Peyer's patch (tissue), 4 donors: ENCODE measurements around the gene ALDH3A2. TPM values are rescaled to one million over a fixed set of nuclear protein-coding genes. Genes with fewer than 3 reads are reported as not detected.

Experiments used
- DNase-seq, 3 donors: peaks; one replicate each; pipeline ENCODE4 v3.0.0-alpha.2; 2017 to 2019
- H3K27ac ChIP-seq, 4 donors: fragments of 200-600 bp; sonication (generic); one replicate each; pipeline ENCODE4 v1.5.1; 2016 to 2019
- H3K27me3 ChIP-seq, 2 donors: fragments of 200-600 bp; sonication (generic); one replicate each; pipeline ENCODE4 v1.5.1; 2019
- H3K36me3 ChIP-seq, 3 donors: fragments of 200-600 bp; sonication (generic); one replicate each; pipeline ENCODE4 v1.5.1; 2016 to 2019
- H3K4me1 ChIP-seq, 4 donors: fragments of 200-600 bp; sonication (generic); one replicate each; pipeline ENCODE4 v1.5.1; 2016 to 2019
- H3K4me3 ChIP-seq, 4 donors: fragments of 200-600 bp; sonication (generic); 1 replicate in 3 of 4; 2 replicates in 1 of 4; pipeline ENCODE4 v1.5.1; 2016 to 2019; ENCODE audit warnings: mild to moderate bottlenecking in 1 of 4
- H3K9me3 ChIP-seq, 4 donors: fragments of 200-600 bp; sonication (generic); one replicate each; pipeline ENCODE4 v1.5.1; 2016 to 2019; ENCODE audit warnings: mild to moderate bottlenecking in 1 of 4
- CTCF ChIP-seq, 6 experiments: fragments of 450-650 bp in 4 of 6; fragments of 200-600 bp in 2 of 6; sonication (generic) in 1 of 6; IDR thresholded peaks; one replicate each; pipeline ENCODE4 v1.5.1; 2017 to 2019; ENCODE audit warnings: antibody characterized with exemption in 6 of 6, mild to moderate bottlenecking in 3 of 6, moderate library complexity in 1 of 6
- POLR2A ChIP-seq, 2 donors: fragments of 450-650 bp; IDR thresholded peaks; one replicate each; pipeline ENCODE4 v1.5.1; 2017; ENCODE audit warnings: antibody characterized with exemption in 2 of 2, mild to moderate bottlenecking in 2 of 2, moderate library complexity in 2 of 2
- total RNA-seq, 4 donors: library from RNA; depleted of rRNA; stranded (reverse); fragments of >200 nt; gene quantifications; one replicate each; pipeline ENCODE4 v1.1.0, GENCODE V29; 2016

The ALDH3A2 gene
- total RNA-seq, 4 donors from 2014 or later, result 171 to 330 (median 269) TPM

DNA sequence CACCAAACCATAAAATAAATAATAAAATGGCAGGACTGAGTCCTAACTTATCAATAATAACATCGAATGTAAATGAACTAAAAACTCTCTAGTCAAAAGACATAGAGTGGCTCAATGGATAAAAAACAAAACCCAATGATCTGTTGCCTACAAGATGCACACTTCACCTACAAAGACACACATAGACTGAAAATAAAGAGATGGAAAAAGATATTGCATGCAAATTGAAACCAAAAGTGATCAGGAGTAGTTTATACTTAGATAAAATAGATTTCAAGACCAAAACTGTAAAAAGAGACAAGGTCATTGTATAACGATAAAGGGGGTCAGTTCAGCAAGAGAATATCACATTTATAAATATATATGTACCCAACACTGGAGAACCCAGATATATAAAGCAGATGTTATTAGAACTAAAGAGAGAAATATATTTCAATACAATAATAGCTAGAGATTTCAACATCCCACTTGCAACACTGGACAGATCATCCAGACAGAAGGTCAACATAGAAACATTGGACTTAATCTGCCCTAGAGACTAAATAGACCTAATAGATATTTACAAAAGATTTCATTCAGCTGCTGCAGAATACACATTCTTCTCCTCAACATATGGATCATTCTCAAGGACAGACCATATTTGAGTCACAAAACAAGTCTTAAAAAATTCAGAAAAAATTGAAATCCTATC, 38.0 kb downstream of the ALDH3A2 start:
- Histone ChIP-seq H3K36me3 (no peaks in the 10 kb centered on the region), H3K27me3 (no peaks in the 10 kb centered on the region), H3K27ac (no peak overlapping the region), H3K4me1 (no peaks in the 10 kb centered on the region), H3K9me3 (no peaks in the 10 kb centered on the region), H3K4me3 (no peak overlapping the region)
- TF ChIP-seq CTCF (IDR thresholded peaks at IDR 0.05) (no peak), POLR2A (IDR thresholded peaks at IDR 0.05) (no peak)
- no peak for DNase-seq

DNA sequence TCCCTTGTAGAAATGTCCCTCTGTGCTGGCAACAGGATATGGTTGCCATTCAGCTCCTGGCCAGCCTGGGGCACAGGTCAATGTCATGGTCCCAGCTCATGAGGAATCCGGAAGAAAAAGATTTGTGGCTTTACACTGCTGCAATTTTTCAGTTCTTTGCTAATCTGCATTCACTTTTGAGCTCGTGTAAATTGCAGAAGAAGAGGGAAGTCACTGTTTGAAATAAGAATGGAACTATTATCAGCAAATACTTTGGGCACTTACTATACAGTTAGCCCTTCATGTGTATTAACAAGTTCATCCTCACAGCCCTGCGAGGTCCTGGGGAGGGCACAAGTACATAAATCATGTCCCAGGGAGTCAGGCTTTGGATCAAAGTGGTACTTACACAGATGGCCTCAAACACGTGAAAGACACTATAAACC, 53.7 kb downstream of the ALDH3A2 start:
- H3K4me3 ChIP-seq, result no peak overlapping the region
- DNase-seq, result no peak
- no peaks in the 10 kb centered on the region for H3K4me1 ChIP-seq
- H3K9me3 ChIP-seq, result no peaks in the 10 kb centered on the region
- no peak for TF ChIP-seq CTCF (IDR thresholded peaks at IDR 0.05)
- no peak for TF ChIP-seq POLR2A (IDR thresholded peaks at IDR 0.05)
- no peaks in the 10 kb centered on the region for H3K27me3 ChIP-seq
- no peak overlapping the region for H3K27ac ChIP-seq
- no peaks in the 10 kb centered on the region for H3K36me3 ChIP-seq

DNA sequence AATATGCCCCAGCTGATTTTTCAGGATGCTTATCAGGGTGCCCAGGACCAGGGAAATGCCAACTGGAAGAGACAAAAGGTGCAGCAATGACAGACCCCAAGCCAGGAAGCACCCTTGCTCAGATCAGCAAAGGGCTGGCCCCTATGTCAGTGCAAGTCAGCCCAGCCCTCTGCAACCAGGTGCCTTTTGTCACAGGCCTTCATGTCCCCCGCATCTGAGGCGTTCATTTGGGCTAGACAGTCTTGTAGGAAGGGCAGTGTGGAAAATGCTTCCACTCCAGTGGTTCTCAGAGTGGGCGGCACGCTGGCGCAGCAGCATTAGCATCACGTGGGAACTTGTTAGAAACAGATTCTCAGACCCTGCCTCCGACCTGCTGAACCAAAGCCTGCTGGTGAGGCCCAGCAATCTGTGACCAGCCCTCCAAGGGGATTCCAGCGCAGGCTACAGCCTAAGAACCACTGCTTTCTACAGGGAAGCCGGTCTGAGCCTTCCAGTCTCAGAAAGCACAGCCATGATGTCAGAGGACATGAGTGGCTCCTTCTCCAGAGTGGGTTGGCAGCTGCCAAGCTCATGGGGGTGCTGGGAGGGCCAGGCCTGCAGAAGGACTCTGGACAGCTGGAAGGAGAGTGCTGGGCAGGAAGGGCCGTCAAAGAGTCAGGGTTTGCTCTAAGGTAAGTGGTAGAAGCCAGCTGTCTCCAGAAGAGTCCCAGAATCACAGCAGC, 54.7 kb downstream of the ALDH3A2 start:
- no peak overlapping the region for H3K27ac ChIP-seq
- no peak overlapping the region for H3K4me3 ChIP-seq
- TF ChIP-seq CTCF (IDR thresholded peaks at IDR 0.05) (no peak), POLR2A (IDR thresholded peaks at IDR 0.05) (no peak)
- no peaks in the 10 kb centered on the region for H3K36me3 ChIP-seq
- DNase-seq, result no peak
- H3K27me3 ChIP-seq, result no peaks in the 10 kb centered on the region
- no peaks in the 10 kb centered on the region for H3K9me3 ChIP-seq
- H3K4me1 ChIP-seq, result no peaks in the 10 kb centered on the region

GRCh38 chr17:19703828-19704613, 55.5 kb downstream of the ALDH3A2 start:
- no peaks in the 10 kb centered on the region for H3K4me1 ChIP-seq
- H3K27ac ChIP-seq, result no peak overlapping the region
- no peaks in the 10 kb centered on the region for H3K27me3 ChIP-seq
- no peak for DNase-seq
- H3K4me3 ChIP-seq, result no peak overlapping the region
- H3K36me3 ChIP-seq, result no peaks in the 10 kb centered on the region
- H3K9me3 ChIP-seq, result no peaks in the 10 kb centered on the region
- TF ChIP-seq POLR2A (IDR thresholded peaks at IDR 0.05) (no peak), CTCF (IDR thresholded peaks at IDR 0.05) (no peak)

GRCh38 chr17:19705201-19705600, 56.6 kb downstream of the ALDH3A2 start:
- H3K27ac ChIP-seq, result no peak overlapping the region
- TF ChIP-seq CTCF (IDR thresholded peaks at IDR 0.05), result no peak
- no peak for TF ChIP-seq POLR2A (IDR thresholded peaks at IDR 0.05)

More at GRCh38 chr17:19705201-19705600, 56.6 kb downstream of the ALDH3A2 start:
- no peak overlapping the region for H3K4me3 ChIP-seq
- DNase-seq, result no peak
- no peaks in the 10 kb centered on the region for H3K36me3 ChIP-seq
- H3K4me1 ChIP-seq, result no peaks in the 10 kb centered on the region
- no peaks in the 10 kb centered on the region for H3K9me3 ChIP-seq
- H3K27me3 ChIP-seq, result no peaks in the 10 kb centered on the region
